NCI-H2196 treated with DMSO at 0.1 percent for 48 hours (cell line): ENCODE measurements around the gene CFAP74.

Experiments used
- DNase-seq: peaks from one replicate; lab custom pipeline; 2025; ENCODE audit not compliant: unreplicated experiment; lab: John Stamatoyannopoulos, UW

The CFAP74 gene

DNA sequence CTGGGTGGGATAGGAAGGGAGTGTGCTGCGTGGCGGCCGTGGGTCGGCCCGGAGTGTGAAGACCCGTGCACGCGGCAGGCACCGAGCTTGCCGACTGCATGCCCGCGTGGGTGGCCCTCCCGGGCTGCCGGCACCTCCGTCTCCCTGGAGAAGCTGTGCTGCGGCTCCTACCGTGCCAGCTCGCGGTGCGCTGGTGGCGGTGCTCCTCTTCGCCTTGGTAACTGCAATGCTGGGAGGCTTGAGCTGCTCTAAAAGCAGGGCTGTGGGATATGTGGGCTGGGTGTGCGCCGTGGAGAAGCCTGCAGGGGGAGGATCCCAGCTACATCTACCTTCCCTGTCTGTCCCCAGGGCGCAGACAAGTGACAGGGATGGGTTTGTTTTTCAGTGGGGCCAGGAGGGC, 18.0 kb upstream of the CFAP74 start:
- DNase-seq, result no peak

- DNase-seq, result no peak
Observed at GRCh38 chr1:2020310-2020655, 16.7 kb upstream of the CFAP74 start.

DNA sequence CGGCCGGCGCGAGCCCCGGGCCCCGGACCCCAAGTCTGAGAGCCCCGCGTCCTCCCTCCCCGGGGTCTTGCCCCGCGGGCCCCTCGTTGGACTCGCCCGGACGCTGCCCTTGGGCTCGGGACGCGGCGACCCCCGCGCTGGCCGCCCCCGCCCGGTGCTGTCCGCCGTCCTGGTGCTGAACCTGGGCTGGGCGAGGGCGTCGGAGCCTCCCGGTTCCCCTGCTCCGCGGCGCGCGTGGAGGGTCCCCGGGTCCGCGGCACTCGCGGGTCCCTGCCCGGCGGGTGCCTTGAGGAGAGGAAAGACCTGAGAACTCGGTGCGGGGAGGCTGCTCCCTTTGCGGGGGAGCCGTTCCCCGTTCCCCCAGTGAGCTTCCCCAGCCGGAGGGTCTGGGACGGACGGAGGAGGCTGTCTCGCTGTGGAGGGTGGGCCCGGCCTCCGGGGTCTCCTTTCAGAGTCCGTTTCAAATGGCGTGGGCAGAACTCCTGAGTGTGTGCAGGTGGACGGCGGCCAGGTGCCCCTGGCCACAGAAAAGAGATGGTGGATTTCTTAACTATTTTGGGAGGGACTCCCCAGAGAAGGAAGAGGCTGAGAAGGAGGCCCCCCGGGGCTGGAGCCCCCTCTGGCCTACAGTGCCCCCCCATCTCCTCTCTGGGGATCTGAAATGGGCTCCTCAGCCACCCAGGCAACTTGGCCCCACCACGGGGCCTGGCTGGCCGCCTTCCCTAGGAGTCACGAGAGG, 16.2 kb upstream of the CFAP74 start:
- no peak for DNase-seq

DNA sequence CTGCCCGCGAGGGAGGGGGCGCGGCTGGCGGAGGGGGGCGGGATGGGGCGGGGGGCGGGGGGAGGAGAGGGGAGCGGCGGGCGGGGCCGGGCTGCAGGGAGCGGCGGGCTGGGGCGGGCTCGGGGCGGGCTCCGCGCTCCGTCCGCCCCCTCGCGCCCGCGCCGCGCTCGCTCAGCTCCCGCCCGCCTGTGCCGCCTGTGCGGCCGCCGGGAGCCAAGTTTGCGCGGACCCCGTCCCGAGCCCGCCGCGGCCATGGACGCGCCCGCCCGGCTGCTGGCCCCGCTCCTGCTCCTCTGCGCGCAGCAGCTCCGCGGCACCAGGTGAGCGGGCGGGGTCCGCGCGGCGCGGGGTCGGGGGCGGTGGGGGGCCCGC, 15.6 kb upstream of the CFAP74 start, which contains the start of gene GABRD:
TSS of gene GABRD (plus strand) at position 174 of the 372 bp plus-strand sequence. CDS start at position 253, 79 bp downstream.
- DNase-seq, result no peak

DNA sequence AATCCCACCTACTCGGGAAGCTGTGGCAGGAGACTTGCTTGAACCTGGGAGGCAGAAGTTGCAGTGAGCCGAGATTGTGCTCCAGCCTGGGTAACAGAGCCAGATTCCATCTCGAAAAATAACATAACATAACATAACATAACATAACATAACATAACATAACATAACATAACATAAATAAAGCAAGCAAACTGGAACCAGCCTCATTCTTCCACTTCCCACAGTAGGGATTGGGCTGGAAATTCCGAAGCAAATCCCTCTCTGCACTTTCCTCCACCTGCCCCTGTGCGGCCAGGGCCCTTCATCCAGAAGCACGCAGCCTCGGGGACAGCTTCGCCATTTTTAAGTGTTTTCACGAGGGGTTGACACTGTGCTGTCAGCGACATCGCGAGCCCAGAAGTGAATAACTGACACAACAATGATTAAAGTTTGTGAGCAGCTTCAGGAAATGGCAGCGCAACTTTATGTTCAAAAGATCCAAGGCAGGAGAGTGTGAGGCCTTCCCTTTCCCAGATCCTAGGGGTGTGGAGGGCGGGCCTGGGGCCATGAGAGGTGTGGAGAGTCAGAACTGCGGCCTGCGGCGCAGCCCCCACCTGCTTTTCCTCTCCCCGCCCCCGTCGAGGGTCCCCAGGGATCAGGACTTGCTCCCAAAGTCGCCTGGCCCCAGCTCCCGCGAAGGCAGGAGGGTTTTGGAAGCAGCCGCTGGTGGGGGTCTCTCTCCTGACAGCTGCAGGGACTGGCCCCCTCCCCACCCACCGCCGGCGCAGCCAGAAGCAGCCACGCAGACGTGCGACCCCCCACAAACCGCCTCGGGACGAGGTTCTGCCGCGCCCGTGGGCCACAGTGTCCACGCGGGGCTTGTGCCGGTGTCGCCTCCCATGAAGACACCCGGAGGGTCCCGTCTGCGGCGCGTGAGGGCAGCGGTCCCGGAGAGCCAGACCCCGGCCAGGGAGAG, 14.9 kb upstream of the CFAP74 start:
- DNase-seq, result no peak

DNA sequence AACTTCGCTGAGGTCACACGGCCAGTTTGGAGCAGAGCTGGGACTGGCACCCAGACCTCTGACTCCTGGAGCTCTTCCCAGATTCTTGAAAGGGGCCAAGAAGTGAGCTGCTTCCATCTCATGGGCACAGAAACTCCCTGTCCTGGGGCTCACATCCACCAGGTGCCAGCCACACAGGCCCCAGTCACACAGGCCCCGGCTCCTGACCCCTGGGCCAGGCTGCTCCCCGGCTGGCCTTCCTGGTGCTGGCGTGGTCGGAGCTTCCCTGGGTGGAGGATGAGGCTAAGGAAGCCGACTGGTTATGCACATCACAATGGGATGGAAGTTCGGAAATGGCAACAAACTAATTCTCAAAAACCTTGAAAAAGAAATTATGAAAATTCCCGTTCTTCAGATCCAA, 12.5 kb upstream of the CFAP74 start:
- no peak for DNase-seq

GRCh38 chr1:2014741-2015735, 11.5 kb upstream of the CFAP74 start:
- DNase-seq, result no peak

DNA sequence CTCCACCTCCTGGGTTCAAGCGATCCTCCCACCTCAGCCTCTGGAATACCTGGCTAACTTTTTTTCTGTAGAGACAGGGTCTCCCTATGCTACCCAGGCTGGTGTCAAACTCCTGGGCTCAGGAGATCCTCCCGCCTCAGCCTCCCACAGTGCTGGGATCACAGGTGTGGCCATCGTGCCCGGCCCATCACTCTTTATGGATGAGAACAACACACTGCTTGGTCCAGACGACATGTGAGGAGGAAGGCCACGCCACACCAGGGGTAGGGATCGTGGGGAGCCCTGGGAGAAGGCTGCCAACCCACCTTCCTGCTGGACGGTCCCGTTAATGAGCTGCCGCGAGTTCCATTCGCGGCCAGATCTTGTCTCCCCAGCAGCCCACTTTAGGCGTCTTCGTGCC, 10.6 kb upstream of the CFAP74 start:
- DNase-seq, result no peak

GRCh38 chr1:2009101-2010053, 5.8 kb upstream of the CFAP74 start:
- no peak for DNase-seq

- DNase-seq, result no peak
Observed at GRCh38 chr1:2004856-2005255, 1.3 kb upstream of the CFAP74 start.

DNA sequence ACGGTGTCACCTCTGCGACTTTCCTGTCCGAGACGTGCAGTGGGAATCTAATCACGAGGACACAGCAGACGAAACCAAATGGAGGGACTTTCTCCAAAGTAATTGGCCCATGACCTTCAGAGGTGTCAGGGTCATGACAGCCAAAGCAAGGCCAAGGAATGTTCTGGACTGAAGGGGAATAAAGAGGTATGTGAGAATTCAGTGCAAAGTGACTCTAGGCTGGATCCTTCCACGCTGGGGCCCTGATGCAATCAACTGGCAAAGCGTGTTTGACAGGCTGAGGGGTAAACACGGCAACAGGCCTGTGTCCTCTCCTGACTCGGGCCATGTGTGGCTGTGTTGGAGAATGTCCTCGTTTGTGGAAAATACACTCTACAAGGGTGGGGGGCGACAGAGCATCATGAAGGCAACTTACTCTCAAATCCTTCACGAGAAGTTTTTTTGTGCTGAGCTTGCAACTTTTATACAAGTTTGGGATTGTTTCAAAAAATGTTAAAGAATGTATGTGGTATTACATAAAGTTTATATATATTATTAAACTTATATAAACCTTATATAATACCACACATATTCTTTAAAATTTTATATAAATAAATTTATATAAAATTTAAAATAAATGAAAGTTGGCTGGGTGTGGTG, 1.7 kb downstream of the CFAP74 start:
- no peak for DNase-seq

- DNase-seq, result no peak
Observed at GRCh38 chr1:2000850-2001249, 2.7 kb downstream of the CFAP74 start.

GRCh38 chr1:2000432-2000831, 3.2 kb downstream of the CFAP74 start:
- DNase-seq, result no peak

DNA sequence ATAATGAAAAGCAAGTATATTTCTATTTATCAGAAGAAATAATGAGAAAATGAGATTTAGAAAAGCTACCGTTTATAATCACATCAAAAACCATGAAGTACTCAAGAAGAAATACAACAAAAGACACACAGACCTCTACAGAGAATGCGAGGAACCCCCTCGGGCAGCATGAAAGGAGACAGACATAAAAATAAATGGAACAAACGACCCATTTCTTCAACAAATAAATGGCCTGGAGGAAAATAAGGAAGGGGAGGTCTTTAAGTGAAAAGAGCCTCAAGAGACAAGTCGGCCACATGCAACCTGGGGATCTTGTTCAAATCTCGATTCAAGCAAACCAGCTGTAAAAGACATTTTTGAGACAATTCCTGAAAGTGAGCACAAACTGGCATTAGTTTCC, 6.0 kb downstream of the CFAP74 start:
- DNase-seq, result no peak

DNA sequence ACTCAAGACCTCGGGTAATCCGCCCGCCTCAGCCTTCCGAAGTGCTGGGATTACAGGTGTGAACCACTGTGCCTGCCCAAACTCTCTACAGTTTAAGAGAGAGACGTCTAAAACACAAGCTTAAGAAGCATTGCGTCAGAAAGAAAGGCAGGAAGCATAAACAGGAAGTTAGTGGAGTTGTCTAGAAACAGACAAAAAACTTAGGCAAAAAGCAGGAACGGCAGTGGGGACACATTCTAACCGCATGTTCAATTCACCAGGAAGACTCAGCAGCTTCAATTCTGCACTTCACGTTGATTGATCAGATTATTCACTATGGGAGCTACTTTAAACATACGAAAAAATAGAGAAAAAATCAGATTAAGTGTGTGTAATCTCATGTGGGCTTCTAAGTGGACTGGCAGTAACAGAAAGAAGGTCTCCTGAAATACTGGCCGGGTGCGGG, 7.4 kb downstream of the CFAP74 start:
- DNase-seq, result no peak

- DNase-seq, result no peak
Observed at GRCh38 chr1:1994536-1994935, 9.1 kb downstream of the CFAP74 start.

DNA sequence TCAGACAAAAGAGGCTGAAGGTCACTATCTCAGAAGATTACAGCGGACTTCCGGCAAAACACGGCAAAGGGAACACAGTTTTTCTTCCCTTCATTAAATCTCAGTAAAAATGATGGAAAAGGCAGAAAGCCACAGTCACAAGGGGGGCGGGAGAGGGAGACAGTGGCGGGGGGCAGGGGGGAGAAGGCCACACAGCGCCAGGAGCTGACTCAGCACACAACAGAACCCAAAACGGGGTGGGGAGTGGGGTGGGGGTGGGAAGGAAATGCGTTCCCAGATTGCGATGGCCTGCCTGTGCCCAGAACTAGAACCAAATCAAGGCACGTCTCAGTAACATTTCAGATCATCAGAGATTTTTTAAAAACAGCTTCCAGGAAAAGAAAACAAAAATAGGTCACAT, 13.4 kb downstream of the CFAP74 start:
- DNase-seq, result no peak

DNA sequence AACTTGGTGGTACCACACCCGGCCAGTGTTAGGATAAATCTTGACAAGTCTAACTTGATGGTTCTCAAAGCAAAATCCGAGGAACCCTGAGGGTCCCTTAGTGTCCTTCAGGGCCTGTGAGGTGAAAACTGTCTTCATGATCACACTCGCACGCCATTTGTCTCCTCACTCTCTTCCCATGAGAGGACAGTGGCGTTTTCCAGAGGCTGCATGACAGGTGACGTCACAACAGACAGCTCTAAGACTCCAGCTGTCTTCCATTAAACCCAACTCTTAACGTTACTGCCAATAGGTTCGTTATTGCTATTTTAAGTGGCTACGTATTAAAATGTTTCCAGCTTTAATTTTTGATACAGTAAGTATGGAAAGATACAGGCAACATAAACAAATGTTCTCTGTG, 13.8 kb downstream of the CFAP74 start:
- DNase-seq, result no peak

GRCh38 chr1:1989102-1989542, 14.5 kb downstream of the CFAP74 start:
- no peak for DNase-seq
